ENCODE measurements around the gene MLPH. TPM values are rescaled to one million over a fixed set of nuclear protein-coding genes. Genes with fewer than 3 reads are reported as not detected.

The MLPH gene
- total RNA-seq, 1 donor from 2014 or later = 22.5 TPM

- TF ChIP-seq CTCF (IDR thresholded peaks at IDR 0.05) = no peak
- no peaks in the 10 kb centered on the region for H3K9me3 Mint-ChIP-seq (ENCODE audit: unreplicated experiment)
- H3K27me3 Mint-ChIP-seq (ENCODE audit: unreplicated experiment) = no peaks in the 10 kb centered on the region
- H3K36me3 Mint-ChIP-seq (ENCODE audit: unreplicated experiment) = peaks cover 3% of the 10 kb centered on the region
- no peak overlapping the region for H3K4me3 Mint-ChIP-seq (ENCODE audit: unreplicated experiment)
- H3K4me1 Mint-ChIP-seq (ENCODE audit: unreplicated experiment) = peaks cover 19% of the 10 kb centered on the region
- no peak for DNase-seq (ENCODE audit: extremely low spot score, unreplicated experiment)
- no peak overlapping the region for H3K27ac Mint-ChIP-seq (ENCODE audit: unreplicated experiment)
Observed at GRCh38 chr2:237540223-237540775, 53.2 kb downstream of the MLPH start.

DNA sequence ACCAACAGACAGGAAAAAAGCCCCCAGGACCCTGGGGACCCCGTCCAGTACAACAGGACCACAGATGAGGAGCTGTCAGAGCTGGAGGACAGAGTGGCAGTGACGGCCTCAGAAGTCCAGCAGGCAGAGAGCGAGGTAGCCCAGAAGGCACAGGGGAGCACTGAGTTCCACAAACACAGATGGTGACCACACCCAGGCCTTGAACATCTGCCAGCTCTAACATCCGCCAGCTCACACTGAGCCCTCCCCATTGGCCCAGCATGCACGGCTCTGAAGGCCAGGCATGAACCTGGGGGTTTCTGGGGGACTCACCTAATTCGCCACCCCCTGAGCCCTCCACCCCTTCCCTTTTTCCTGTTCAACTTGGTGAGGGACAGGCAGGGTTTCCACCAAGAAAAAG is 53.8 kb downstream of the MLPH start:
- no peak for DNase-seq (ENCODE audit: extremely low spot score, unreplicated experiment)
- Mint-ChIP-seq H3K27ac (ENCODE audit: unreplicated experiment) (no peak overlapping the region), H3K4me1 (ENCODE audit: unreplicated experiment) (peaks cover 19% of the 10 kb centered on the region), H3K27me3 (ENCODE audit: unreplicated experiment) (no peaks in the 10 kb centered on the region), H3K4me3 (ENCODE audit: unreplicated experiment) (no peak overlapping the region), H3K9me3 (ENCODE audit: unreplicated experiment) (no peaks in the 10 kb centered on the region), H3K36me3 (ENCODE audit: unreplicated experiment) (peaks cover 3% of the 10 kb centered on the region)
- TF ChIP-seq CTCF (IDR thresholded peaks at IDR 0.05) = no peak

GRCh38 chr2:237541243-237541642 is 54.2 kb downstream of the MLPH start:
- H3K4me3 Mint-ChIP-seq (ENCODE audit: unreplicated experiment) = no peak overlapping the region
- no peak overlapping the region for H3K27ac Mint-ChIP-seq (ENCODE audit: unreplicated experiment)
- H3K27me3 Mint-ChIP-seq (ENCODE audit: unreplicated experiment) = no peaks in the 10 kb centered on the region
- TF ChIP-seq CTCF (IDR thresholded peaks at IDR 0.05) = no peak
- no peak for DNase-seq (ENCODE audit: extremely low spot score, unreplicated experiment)
- H3K9me3 Mint-ChIP-seq (ENCODE audit: unreplicated experiment) = no peaks in the 10 kb centered on the region
- peaks cover 19% of the 10 kb centered on the region for H3K4me1 Mint-ChIP-seq (ENCODE audit: unreplicated experiment)
- H3K36me3 Mint-ChIP-seq (ENCODE audit: unreplicated experiment) = peaks cover 3% of the 10 kb centered on the region

DNA sequence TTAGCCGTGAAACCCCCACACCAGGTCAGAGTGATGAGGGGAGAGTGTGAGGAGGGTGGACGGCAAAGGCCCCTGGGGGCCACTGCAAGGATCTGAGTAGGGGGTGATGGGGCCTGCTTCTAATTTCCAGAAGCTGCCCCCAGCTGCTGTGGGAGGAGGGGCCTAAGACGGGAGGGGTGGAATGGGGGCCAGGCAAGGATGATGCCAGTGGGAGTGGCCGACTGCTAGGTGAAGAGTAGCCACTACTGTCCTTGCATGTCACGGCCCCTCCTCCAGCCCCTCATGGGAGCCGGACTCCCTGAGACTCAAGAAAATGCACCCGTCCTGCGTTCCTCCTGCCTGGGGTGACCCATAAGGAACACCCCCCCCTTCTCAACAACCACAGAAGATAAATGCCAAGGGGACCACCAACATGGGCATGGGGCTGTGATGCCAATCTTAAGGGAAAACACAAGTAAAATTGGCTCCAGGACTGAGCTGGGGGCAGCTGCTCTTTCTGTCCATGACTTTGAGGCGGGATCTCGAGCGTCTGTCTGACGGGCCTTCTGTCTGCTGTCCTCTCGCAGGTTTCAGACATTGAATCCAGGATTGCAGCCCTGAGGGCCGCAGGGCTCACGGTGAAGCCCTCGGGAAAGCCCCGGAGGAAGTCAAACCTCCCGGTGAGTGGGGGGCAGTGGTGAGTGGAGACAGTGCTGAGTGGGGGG is 55.1 kb downstream of the MLPH start:
- Mint-ChIP-seq H3K27ac (ENCODE audit: unreplicated experiment) (no peak overlapping the region), H3K36me3 (ENCODE audit: unreplicated experiment) (peaks cover 5% of the 10 kb centered on the region), H3K4me1 (ENCODE audit: unreplicated experiment) (peaks cover 19% of the 10 kb centered on the region), H3K4me3 (ENCODE audit: unreplicated experiment) (no peak overlapping the region), H3K9me3 (ENCODE audit: unreplicated experiment) (no peaks in the 10 kb centered on the region), H3K27me3 (ENCODE audit: unreplicated experiment) (no peaks in the 10 kb centered on the region)
- DNase-seq (ENCODE audit: extremely low spot score, unreplicated experiment) = no peak
- TF ChIP-seq CTCF (IDR thresholded peaks at IDR 0.05) = no peak

DNA sequence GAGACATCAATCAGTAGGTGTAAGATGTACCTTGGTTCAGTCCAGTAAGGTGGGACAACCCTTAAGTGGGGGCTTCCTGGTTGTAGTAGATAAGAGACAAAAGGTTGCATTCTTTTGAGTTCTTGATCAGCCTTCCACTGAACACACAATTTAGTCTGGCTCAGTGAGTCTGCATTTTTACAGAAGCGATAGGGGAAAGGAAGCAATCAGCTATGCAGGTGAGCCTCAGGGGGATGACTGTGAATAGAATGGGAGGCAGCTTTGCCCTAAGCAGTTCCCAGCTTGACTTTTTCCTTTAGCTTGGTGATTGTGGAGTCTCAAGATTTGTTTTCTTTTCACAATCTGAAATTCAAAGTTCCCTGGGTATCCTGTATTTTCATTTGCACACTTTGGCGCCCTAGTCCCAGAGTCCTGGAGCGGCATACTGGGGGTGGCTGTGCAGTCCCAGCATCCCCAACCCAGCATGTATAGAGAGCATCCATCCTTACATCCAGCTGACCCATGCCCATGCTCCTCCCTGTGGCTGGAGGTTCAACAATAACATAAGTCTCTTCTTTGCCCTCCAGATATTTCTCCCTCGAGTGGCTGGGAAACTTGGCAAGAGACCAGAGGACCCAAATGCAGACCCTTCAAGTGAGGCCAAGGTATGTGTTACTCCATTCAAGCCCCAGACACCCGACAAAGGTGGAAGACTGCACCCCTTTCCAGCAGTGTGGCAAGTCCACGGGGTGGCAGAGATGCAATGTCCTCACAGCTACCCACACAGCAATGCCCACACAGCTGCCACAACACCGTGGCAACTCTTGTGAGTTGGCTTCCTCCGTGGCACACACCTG is 59.2 kb downstream of the MLPH start:
- Mint-ChIP-seq H3K36me3 (ENCODE audit: unreplicated experiment) (peaks cover 5% of the 10 kb centered on the region), H3K27ac (ENCODE audit: unreplicated experiment) (no peak overlapping the region), H3K9me3 (ENCODE audit: unreplicated experiment) (no peaks in the 10 kb centered on the region), H3K27me3 (ENCODE audit: unreplicated experiment) (no peaks in the 10 kb centered on the region), H3K4me1 (ENCODE audit: unreplicated experiment) (peaks cover 3% of the 10 kb centered on the region), H3K4me3 (ENCODE audit: unreplicated experiment) (no peak overlapping the region)
- no peak for TF ChIP-seq CTCF (IDR thresholded peaks at IDR 0.05)
- no peak for DNase-seq (ENCODE audit: extremely low spot score, unreplicated experiment)

Data from osteocyte (in vitro differentiated cells).